Measurements from ENCODE around the gene ST3GAL2.
"Not testable (repeated sequence)": the region's sequence is repeated elsewhere in the genome, so short reads cannot be mapped to it uniquely, and the experiment has no call there.

ST3GAL2 gene

DNA sequence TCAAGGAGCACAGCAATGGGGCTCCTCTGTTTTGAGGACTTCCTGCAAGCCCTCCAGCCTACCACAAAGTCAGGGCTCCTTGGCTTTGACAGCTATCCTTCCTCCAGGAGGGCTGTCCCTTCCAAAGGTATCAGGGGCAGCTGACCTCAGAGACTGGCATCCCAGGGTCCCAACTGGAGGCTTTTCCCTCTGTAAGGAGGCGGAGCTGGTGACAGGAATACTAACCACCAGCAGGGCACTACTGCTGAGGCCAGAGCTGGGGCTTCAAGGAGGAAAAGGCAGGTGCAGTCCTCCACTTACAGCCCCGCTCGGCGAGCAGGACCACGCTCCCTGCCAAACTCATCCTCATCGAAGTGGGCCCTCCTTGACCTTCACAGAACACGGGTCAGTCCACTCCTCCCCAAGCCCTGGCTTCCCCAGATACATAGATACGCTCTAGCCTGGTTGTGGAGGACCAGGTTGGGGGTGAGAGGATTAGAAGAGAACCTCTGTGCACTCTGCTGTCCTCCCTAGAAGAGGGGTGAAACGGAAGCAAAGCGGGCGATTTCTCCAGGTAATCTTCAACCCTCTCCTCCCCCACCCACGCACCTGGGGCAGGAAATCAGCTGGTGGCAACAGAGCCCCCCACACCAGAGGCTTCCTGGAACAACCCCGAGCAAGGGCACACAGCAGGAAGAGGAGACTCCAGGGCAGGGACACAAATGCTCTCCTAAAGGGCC lies 20.5 kb downstream of the ST3GAL2 start:
- no peak for DNase-seq (ENCODE audit: low read depth in 2 of 3, low spot score in 2 of 3)

DNA sequence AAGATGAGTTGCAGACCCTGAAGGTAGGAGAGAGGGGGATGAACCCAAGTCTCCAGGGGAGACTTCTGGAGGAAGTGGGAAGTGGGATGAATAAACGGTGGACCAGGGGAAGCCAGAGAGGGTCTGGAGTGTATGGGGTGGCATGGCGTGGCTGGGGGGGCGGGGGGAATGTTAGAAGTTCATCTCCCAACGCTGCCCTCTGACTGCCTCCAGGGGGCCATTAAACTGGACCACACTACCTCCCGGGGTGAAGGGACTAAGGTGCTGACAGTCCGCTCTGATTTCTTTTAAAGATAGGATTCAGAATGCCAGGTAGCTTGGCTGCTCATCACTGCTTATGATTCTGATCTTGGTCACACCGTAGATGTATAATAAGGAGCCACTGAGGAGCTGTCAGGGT lies 21.2 kb downstream of the ST3GAL2 start:
- DNase-seq (ENCODE audit: low read depth in 2 of 3, low spot score in 2 of 3) = no peak

GRCh38 chr16:70416748-70417616 lies 21.9 kb downstream of the ST3GAL2 start:
- no peak for DNase-seq (ENCODE audit: low read depth in 2 of 3, low spot score in 2 of 3)

- DNase-seq (ENCODE audit: low read depth in 2 of 3, low spot score in 2 of 3) = not testable (repeated sequence)
Measured at GRCh38 chr16:70413572-70413971, 25.3 kb downstream of the ST3GAL2 start.

DNA sequence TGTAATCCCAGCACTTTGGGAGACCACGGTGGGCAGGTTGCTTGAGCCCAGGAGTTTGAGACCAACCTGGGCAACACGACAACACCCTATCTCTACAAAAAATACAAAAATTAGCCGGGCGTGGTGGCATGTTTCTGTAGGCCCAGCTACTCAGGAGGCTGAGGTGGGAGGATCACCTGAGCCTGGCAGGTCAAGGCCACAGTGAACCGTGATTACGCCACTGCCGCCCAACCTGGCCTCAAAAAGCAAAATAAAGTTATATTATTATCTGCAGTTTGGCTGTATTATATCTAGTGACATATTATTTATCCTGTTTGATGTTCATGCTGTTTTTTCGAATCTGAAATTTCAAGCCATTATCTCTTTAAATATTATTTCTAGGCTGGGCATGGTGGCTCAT lies 26.5 kb downstream of the ST3GAL2 start:
- no peak for DNase-seq (ENCODE audit: low read depth in 2 of 3, low spot score in 2 of 3)

GRCh38 chr16:70410734-70411133 lies 28.2 kb downstream of the ST3GAL2 start:
- no peak for DNase-seq (ENCODE audit: low read depth in 2 of 3, low spot score in 2 of 3)

GRCh38 chr16:70407811-70408274 lies 31.1 kb downstream of the ST3GAL2 start:
- no peak for DNase-seq (ENCODE audit: low read depth in 2 of 3, low spot score in 2 of 3)

- not testable (repeated sequence) for DNase-seq (ENCODE audit: low read depth in 2 of 3, low spot score in 2 of 3)
Measured at GRCh38 chr16:70406104-70406503, 32.8 kb downstream of the ST3GAL2 start.

GRCh38 chr16:70402916-70403659 lies 35.8 kb downstream of the ST3GAL2 start:
- DNase-seq (ENCODE audit: low read depth in 2 of 3, low spot score in 2 of 3) = no peak

DNA sequence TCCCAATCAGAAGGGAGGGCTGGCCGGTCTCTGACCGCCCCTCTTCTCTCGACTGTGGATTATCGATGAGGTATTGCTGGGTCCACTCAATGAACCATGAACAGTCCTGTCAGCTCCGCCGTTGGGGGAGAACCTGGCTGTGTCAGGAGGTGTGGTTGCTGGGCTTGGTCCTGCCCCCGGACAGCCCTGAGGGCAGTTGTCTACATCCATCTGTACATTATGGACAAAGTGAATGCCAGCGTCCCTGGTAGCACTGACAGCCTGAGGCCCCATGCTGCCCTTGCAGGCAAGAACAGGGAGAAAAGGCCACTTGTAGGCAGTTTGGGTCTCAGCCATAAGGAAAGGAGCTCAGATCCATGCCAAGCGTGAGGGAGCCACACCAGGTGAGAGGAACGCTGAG lies 38.9 kb downstream of the ST3GAL2 start:
- no peak for DNase-seq (ENCODE audit: low read depth in 2 of 3, low spot score in 2 of 3)

DNA sequence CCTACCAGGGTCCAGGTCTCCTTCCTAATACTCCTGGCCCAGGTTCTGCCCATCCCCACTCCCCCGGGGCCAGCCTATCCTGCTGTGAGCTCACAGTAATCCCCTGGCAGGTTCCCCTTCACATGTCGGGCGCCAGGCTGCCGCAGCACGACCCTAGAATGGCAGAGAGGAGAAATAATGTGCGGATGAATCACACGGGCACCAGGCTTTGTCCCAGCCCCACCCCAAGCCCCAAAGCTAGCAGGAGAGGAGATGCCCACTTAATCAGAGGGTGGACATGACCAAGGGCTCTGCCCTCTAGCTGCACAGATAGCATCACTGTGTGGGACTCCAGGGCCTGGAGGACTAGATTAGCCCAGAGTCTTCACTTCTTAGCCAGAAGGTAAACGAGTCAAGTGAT lies 39.5 kb downstream of the ST3GAL2 start:
- no peak for DNase-seq (ENCODE audit: low read depth in 2 of 3, low spot score in 2 of 3)

DNA sequence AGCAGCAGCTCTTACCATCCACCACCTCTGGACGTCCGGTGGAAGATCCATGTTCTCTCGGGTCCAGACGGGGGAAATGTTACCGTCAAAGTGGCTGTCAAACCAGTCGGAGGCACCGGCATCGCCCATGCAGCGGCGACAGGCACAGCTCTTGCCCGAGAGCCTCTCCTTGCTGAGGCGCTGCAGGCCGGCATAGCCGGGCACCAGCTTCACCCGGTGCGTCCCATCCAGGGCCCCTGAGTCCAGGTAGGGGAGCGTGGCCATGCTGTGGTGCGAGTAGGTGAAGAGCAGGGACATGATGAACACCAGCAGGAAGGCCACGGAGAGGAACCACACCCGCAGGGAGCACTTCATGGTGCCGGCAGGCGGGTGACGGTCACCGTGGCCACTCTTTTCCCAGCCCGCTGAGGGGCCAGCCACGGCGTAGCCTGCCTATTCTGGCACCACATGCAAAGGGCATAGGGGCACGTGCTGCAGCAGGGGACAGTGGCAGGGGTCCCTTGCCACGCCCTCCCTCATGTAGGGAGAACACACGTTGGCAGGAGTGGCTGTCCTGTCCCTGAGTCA lies 40.6 kb downstream of the ST3GAL2 start:
- DNase-seq (ENCODE audit: low read depth in 2 of 3, low spot score in 2 of 3) = no peak

- DNase-seq (ENCODE audit: low read depth in 2 of 3, low spot score in 2 of 3) = no peak
Measured at GRCh38 chr16:70396246-70396904, 42.5 kb downstream of the ST3GAL2 start.

DNA sequence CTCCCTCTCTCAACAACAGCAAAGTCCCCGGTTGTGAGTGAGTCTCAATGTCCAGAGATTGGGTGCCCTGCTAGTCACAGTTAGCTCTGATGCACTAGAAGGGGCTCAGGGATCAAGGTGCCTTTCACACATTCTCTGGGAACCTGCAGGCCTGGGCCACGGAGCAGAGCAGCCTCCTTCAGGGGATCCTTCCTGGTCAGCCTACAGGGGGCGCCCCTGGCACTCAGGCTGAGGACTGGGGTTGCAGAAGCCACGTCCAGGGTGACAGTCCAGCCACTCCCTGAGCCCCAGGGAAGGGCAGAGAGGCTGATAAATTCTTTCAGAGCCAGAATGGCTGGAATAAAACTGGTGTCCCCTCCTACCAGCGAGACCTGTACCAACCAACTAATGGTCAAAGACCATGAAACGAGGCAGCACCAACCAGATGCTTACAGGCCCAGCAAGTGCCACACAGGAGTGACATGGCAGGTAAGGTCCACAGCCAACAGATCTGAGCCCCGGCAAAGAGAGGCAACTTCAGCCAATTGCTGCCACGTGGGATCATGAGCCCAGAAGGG lies 43.5 kb downstream of the ST3GAL2 start:
- peak in 2 of 3 experiments; percentile 27 to 42 for DNase-seq (ENCODE audit: low read depth in 2 of 3, low spot score in 2 of 3)

- no peak for DNase-seq (ENCODE audit: low read depth in 2 of 3, low spot score in 2 of 3)
Measured at GRCh38 chr16:70394853-70395252, 44.0 kb downstream of the ST3GAL2 start.

GRCh38 chr16:70393662-70394061 lies 45.2 kb downstream of the ST3GAL2 start:
- no peak for DNase-seq (ENCODE audit: low read depth in 2 of 3, low spot score in 2 of 3)

DNA sequence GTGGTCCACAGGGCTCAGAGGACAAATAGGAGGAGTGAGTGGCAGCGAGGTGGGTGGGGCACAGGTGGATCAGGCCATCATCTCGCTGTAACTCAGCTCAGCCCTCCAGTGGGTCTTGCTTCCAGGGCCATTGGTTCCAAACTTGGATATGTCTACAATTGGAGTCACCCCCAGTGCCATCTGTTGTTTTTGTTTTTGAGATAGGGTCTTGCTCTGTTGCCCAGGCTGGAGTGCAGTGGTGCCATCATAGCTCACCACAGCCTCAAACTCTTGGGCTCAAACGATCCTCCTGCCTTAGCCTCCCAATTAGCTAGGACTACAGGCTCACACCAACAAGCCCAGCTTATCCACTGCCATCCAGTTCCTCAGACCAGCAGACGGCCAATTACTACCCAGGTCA lies 46.3 kb downstream of the ST3GAL2 start:
- no peak for DNase-seq (ENCODE audit: low read depth in 2 of 3, low spot score in 2 of 3)

GRCh38 chr16:70391881-70392481 lies 46.9 kb downstream of the ST3GAL2 start:
- no peak for DNase-seq (ENCODE audit: low read depth in 2 of 3, low spot score in 2 of 3)

DNA sequence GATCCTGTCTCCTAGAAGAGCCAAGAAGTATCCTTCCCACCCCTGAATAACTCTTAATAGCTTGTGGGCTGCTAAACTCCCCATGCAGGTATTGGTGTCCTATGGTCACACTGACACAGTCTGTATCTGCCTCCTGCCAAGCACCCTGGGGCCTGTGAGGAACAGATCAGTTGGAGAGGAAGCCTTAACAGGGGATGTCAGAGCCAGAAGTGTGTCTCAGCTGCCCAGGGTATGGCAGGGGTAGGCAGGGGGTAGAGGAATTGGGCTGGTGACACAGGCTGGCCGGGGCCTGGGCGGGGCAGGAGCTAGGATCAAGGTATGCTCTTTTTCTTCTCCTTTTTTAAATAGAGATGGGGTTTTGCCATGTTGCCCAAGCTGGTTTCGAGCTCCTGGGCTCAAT lies 47.5 kb downstream of the ST3GAL2 start:
- DNase-seq (ENCODE audit: low read depth in 2 of 3, low spot score in 2 of 3) = no peak

DNA sequence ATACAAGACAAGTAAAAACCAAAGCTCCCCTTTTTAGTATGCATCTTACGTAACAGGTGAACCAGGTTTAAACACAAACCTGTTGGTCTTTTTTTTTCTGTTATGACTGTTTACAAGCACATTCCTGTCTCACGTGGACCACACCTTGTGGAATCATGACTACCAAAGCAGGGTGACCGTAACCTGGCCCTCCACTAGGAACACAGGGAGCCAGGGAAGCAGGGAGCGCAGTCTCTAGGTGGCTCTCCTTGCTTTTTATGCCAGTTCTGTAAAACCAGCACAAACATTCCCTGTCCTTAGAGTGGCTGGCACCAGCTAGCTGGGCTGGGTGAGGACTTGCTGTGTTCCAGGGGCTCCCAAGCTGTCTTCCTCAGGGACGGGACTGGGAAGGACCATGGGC lies 48.1 kb downstream of the ST3GAL2 start:
- no peak for DNase-seq (ENCODE audit: low read depth in 2 of 3, low spot score in 2 of 3)
